Measurements from ENCODE around the gene CLDN6.

The CLDN6 gene

DNA sequence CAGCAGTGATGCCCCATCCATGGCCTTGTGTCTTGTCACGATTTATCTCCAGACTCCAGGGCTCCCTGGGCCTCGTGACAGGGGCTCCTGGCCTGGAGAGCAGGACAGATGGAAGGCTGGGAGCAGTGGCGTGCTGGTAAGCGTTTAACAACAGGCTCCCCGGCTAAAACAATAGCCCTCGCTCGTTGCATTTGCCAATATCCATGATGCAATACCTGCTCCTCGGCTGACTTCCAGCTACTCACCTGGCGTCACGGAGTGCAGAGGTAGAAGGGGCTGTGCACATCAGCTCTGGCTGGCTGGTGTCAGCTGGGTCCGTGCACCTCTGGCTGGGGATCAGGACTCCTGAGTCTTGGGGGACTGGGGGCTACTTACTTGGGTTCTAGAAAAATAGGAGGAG lies 20.3 kb upstream of the CLDN6 start:
- peaks cover 7% of the 10 kb centered on the region for H3K27me3 ChIP-seq (replicated peaks; ENCODE audit: control insufficient read depth, insufficient read depth, low read length)

DNA sequence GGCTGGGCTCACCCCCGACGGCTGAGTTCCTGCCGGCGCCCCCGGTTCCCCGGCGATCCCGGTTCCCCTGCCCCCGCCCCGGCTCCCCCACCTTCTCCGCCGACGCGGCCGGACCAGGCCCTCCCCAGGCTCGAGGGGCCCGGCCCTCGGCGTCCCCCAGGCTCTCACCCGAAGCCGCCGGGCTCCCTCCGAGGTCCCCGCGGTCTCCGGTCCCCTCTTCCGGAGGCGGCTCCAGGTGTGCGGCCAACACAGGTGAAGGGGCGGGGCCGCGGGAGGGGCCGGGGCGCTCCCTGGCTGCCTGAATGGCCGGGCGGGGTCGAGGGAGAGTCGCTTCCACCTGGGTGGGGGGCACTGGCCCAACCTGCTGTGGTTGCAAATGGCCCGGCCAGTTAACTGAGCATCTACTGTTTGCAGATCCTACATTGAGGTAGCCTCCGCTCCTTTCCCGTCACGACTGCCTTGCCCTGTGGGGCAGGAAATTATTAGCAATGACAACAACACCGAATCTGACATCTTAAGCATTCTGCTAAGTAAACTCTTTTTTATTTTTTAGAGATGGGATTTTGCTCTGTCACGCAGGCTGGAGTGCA lies 18.8 kb upstream of the CLDN6 start, which contains the start of gene BICDL2:
Gene BICDL2 (minus strand): TSS at position 219 of the 590 bp plus-strand sequence. CDS start 1,448 bp downstream, outside the sequence.
- peaks cover 8% of the 10 kb centered on the region for H3K27me3 ChIP-seq (replicated peaks; ENCODE audit: control insufficient read depth, insufficient read depth, low read length)
- TF ChIP-seq, protein P1, sequence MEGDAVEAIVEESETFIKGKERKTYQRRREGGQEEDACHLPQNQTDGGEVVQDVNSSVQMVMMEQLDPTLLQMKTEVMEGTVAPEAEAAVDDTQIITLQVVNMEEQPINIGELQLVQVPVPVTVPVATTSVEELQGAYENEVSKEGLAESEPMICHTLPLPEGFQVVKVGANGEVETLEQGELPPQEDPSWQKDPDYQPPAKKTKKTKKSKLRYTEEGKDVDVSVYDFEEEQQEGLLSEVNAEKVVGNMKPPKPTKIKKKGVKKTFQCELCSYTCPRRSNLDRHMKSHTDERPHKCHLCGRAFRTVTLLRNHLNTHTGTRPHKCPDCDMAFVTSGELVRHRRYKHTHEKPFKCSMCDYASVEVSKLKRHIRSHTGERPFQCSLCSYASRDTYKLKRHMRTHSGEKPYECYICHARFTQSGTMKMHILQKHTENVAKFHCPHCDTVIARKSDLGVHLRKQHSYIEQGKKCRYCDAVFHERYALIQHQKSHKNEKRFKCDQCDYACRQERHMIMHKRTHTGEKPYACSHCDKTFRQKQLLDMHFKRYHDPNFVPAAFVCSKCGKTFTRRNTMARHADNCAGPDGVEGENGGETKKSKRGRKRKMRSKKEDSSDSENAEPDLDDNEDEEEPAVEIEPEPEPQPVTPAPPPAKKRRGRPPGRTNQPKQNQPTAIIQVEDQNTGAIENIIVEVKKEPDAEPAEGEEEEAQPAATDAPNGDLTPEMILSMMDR (IDR thresholded peaks at IDR 0.05; ENCODE audit: insufficient read depth, low read length, poor library complexity, severe bottlenecking) = no peak
- DNase-seq (ENCODE audit: extremely low read depth, insufficient read length) = no peak
- no peak within 1 kb of the TSS for H3K4me3 ChIP-seq (replicated peaks; ENCODE audit: low read depth, low read length)
- H3K36me3 ChIP-seq (ENCODE audit: control insufficient read depth, insufficient read depth, low read length) = no peaks in the 10 kb centered on the region

More for the DNA sequence above, 20.3 kb upstream of the CLDN6 start:
- Histone ChIP-seq H3K36me3 (ENCODE audit: control insufficient read depth, insufficient read depth, low read length) (no peaks in the 10 kb centered on the region), H3K4me3 (replicated peaks; ENCODE audit: low read depth, low read length) (no peak overlapping the region)
- TF ChIP-seq, protein P1 (IDR thresholded peaks at IDR 0.05; ENCODE audit: insufficient read depth, low read length, poor library complexity, severe bottlenecking) = no peak
- no peak for DNase-seq (ENCODE audit: extremely low read depth, insufficient read length)

DNA sequence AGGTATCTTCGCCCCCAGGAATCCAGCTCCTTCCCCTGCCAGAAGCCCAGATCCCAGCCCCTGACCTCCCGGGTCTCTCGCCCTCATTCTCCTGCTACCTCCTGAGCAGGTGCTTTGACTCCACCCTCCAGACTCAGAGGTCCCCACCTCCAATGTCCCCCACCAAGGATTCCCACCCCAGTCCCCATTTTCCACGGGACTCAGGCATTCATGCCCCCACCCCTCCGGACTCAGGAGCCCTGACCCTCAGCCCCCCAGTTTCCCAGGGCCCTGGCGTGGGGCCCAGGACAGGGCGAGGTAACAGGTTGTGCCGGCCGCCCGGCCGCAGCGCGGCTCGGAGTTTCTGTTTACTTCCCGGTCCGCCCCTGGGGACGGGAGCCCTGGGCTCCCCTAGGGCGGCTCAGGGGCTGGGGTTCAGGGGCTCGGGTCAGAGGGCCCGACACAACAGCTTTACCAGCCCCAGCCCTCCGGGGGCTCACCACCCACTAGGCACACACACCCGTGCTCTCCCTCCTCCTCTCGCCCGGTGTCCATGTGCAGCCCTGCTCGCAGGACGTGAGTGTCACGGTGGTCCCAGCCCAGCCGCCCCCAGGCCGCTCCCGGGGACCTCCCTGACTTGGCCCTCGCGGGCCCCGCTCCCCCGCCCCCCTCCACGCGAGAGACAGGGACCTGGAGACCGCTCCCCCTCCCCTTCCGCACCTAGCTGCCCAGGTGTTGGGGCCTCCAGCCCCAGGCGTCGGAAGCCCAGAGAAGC lies 18.2 kb upstream of the CLDN6 start:
- no peaks in the 10 kb centered on the region for H3K36me3 ChIP-seq (ENCODE audit: control insufficient read depth, insufficient read depth, low read length)
- H3K4me3 ChIP-seq (replicated peaks; ENCODE audit: low read depth, low read length) = no peak overlapping the region
- no peak for DNase-seq (ENCODE audit: extremely low read depth, insufficient read length)
- TF ChIP-seq, protein P1 (IDR thresholded peaks at IDR 0.05; ENCODE audit: insufficient read depth, low read length, poor library complexity, severe bottlenecking) = no peak
- peaks cover 8% of the 10 kb centered on the region for H3K27me3 ChIP-seq (replicated peaks; ENCODE audit: control insufficient read depth, insufficient read depth, low read length)

DNA sequence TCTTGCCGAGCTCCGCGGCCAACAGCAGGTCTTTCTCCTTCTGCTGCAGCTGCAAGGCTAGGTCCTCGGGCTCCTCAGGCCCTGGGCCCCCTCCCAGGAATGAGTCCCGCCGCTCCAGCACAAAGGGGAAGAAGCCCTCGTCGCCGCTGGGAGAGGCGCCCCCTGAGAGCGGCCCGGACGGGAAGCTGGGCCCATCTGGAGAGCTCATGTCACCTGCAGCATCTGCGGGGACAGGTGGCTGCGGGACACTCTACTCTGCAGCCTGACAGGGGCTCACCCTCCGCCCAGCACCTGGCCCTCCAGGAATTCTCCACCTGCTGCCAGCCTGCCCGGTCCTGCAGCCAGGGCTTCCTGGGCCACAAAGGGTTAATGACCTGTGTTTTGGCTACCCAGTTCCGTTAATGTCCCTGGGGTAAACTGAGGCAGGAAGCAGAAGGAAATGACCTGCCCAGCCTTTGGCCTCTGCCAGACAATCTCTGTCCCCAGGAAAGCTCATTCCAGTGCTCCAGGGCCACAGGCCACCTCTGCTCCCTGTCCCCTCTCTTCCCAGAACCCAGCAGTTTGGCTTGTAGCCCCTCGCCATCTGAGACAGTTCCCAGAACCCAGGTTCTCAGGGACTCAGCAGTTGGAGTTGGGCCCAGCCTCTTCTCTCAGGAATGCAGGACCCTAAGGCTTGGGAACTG lies 17.4 kb upstream of the CLDN6 start:
- H3K27me3 ChIP-seq (replicated peaks; ENCODE audit: control insufficient read depth, insufficient read depth, low read length) = peaks cover 8% of the 10 kb centered on the region
- H3K4me3 ChIP-seq (replicated peaks; ENCODE audit: low read depth, low read length) = no peak overlapping the region
- no peak for DNase-seq (ENCODE audit: extremely low read depth, insufficient read length)
- no peaks in the 10 kb centered on the region for H3K36me3 ChIP-seq (ENCODE audit: control insufficient read depth, insufficient read depth, low read length)
- TF ChIP-seq, protein P1 (IDR thresholded peaks at IDR 0.05; ENCODE audit: insufficient read depth, low read length, poor library complexity, severe bottlenecking) = no peak

DNA sequence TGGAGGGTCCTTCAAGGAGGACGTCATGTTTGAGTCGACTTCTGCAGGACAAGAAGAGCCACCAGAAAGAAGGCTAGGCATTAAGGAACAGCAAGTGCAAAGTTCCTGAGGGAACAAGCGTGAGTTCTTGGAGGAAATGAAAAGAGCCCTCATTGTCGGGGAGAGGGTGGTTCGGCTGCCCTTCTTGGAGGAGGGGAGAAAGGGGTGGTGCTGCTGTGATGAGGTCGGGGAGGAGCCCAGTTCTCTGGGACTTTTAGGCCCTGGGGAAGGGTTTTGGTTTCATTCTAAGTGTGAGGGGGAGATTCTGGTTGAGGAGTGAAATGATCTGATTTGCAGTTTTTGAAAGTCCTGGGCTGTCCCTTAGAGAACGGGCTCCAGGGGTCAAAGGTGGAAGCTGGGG lies 14.6 kb upstream of the CLDN6 start:
- Histone ChIP-seq H3K4me3 (replicated peaks; ENCODE audit: low read depth, low read length) (no peak overlapping the region), H3K36me3 (ENCODE audit: control insufficient read depth, insufficient read depth, low read length) (no peaks in the 10 kb centered on the region), H3K27me3 (replicated peaks; ENCODE audit: control insufficient read depth, insufficient read depth, low read length) (peaks cover 9% of the 10 kb centered on the region)
- DNase-seq (ENCODE audit: extremely low read depth, insufficient read length) = no peak
- TF ChIP-seq, protein P1 (IDR thresholded peaks at IDR 0.05; ENCODE audit: insufficient read depth, low read length, poor library complexity, severe bottlenecking) = no peak

Data from GM06990 (cell line).